CD14-positive monocyte (primary cell): ENCODE measurements around the gene CTSH. TPM values are rescaled to one million over a fixed set of nuclear protein-coding genes. Genes with fewer than 3 reads are reported as not detected.
"Not testable (repeated sequence)": the region's sequence is repeated elsewhere in the genome, so short reads cannot be mapped to it uniquely, and the experiment has no call there.

Source experiments
- DNase-seq, 3 donors: peaks; one replicate each; pipeline ENCODE4 v3.0.0-alpha.2; 2011 to 2022
- H2AFZ ChIP-seq: 2 replicates; pipeline ENCODE4 v1.6.0; 2012; ENCODE audit warnings: mild to moderate bottlenecking, low read depth, low read length, inconsistent platforms; ENCODE audit not compliant: insufficient read depth, poor library complexity, severe bottlenecking
- H3K27ac ChIP-seq, 2 donors: 1 replicate in 1 of 2; 2 replicates in 1 of 2; pipeline ENCODE4 v1.5.1; 2012 to 2013; ENCODE audit warnings: low read length in 2 of 2, control low read depth in 1 of 2, inconsistent platforms in 1 of 2, low read depth in 1 of 2, mild to moderate bottlenecking in 1 of 2
- H3K27me3 ChIP-seq, 2 donors: one replicate each; pipeline versions ENCODE4 v1.6.0 to v1.6.1; 2011 to 2013; ENCODE audit warnings: low read length in 2 of 2; ENCODE audit not compliant: control insufficient read depth in 2 of 2, insufficient read depth in 2 of 2
- H3K36me3 ChIP-seq, 2 donors: replicated peaks in 1 of 2; 1 replicate in 1 of 2; 2 replicates in 1 of 2; pipeline versions ENCODE4 v1.5.1 to v1.6.1; 2012 to 2013; ENCODE audit warnings: low read length in 2 of 2, control low read depth in 1 of 2, inconsistent platforms in 1 of 2, mild to moderate bottlenecking in 1 of 2; ENCODE audit not compliant: insufficient read depth in 2 of 2, control insufficient read depth in 1 of 2
- H3K4me1 ChIP-seq, 2 donors: 1 replicate in 1 of 2; 2 replicates in 1 of 2; pipeline versions ENCODE4 v1.5.1 to v1.6.1; 2012 to 2013; ENCODE audit warnings: low read length in 2 of 2, control low read depth in 1 of 2, inconsistent platforms in 1 of 2, mild to moderate bottlenecking in 1 of 2, moderate library complexity in 1 of 2; ENCODE audit not compliant: insufficient read depth in 2 of 2, control insufficient read depth in 1 of 2
- H3K4me2 ChIP-seq: replicated peaks from 2 replicates; pipeline ENCODE3; 2012; ENCODE audit warnings: low read length, moderate library complexity, mild to moderate bottlenecking; ENCODE audit not compliant: poor library complexity, severe bottlenecking; ENCODE audit errors: extremely low read depth
- H3K4me3 ChIP-seq, 3 experiments: fragments of 200-600 bp in 1 of 3; sonication (generic) in 1 of 3; replicated peaks in 1 of 3; 1 replicate in 2 of 3; 2 replicates in 1 of 3; pipeline ENCODE4 v1.5.1; 2011 to 2013; ENCODE audit warnings: low read length in 3 of 3, mild to moderate bottlenecking in 3 of 3, control low read depth in 2 of 3, low read depth in 2 of 3, inconsistent platforms in 1 of 3, moderate library complexity in 1 of 3
- H3K79me2 ChIP-seq: 2 replicates; pipeline ENCODE4 v1.6.0; 2012; ENCODE audit warnings: mild to moderate bottlenecking, control low read depth, inconsistent platforms, low read length, moderate library complexity; ENCODE audit not compliant: insufficient read depth
- H3K9ac ChIP-seq: 2 replicates; pipeline ENCODE4 v1.6.0; 2017; ENCODE audit warnings: low read length, mild to moderate bottlenecking; ENCODE audit not compliant: insufficient read depth, poor library complexity, severe bottlenecking
- H3K9me3 ChIP-seq, 2 donors: replicated peaks in 1 of 2; 1 replicate in 1 of 2; 2 replicates in 1 of 2; pipeline versions ENCODE4 v1.5.1 to v1.6.1; 2012 to 2013; ENCODE audit warnings: low read length in 2 of 2, control low read depth in 1 of 2; ENCODE audit not compliant: control insufficient read depth in 1 of 2, insufficient read depth in 1 of 2
- H4K20me1 ChIP-seq: 2 replicates; pipeline ENCODE4 v1.6.0; 2012; ENCODE audit warnings: mild to moderate bottlenecking, low read length, control low read depth, moderate library complexity; ENCODE audit not compliant: insufficient read depth
- H3K27ac Mint-ChIP-seq, 7 donors: one replicate each; pipeline ENCODE4 v1.8.0; 2020; ENCODE audit warnings: mild to moderate bottlenecking in 7 of 7, mixed read lengths in 7 of 7, moderate library complexity in 6 of 7, inconsistent platforms in 2 of 7
- H3K27me3 Mint-ChIP-seq, 3 donors: one replicate each; pipeline ENCODE4 v1.8.0; 2021 to 2022; ENCODE audit warnings: low read depth in 3 of 3, mild to moderate bottlenecking in 3 of 3, mixed read lengths in 3 of 3, moderate library complexity in 3 of 3, inconsistent platforms in 1 of 3
- H3K36me3 Mint-ChIP-seq, 2 donors: one replicate each; pipeline ENCODE4 v1.8.0; 2020; ENCODE audit warnings: mixed read lengths in 2 of 2, inconsistent platforms in 1 of 2, mild to moderate bottlenecking in 1 of 2
- H3K4me1 Mint-ChIP-seq: one replicate; pipeline ENCODE4 v1.8.0; 2020; ENCODE audit warnings: mild to moderate bottlenecking, mixed read lengths
- H3K4me3 Mint-ChIP-seq, 2 donors: one replicate each; pipeline ENCODE4 v1.8.0; 2020; ENCODE audit warnings: mild to moderate bottlenecking in 2 of 2, mixed read lengths in 2 of 2, moderate library complexity in 1 of 2
- H3K9me3 Mint-ChIP-seq, 7 donors: one replicate each; pipeline ENCODE4 v1.8.0; 2020 to 2022; ENCODE audit warnings: mixed read lengths in 7 of 7, mild to moderate bottlenecking in 6 of 7, moderate library complexity in 6 of 7, inconsistent platforms in 2 of 7
- CTCF ChIP-seq: fragments of 200-600 bp; IDR thresholded peaks from one replicate; pipeline ENCODE4 v1.8.0; 2022; ENCODE audit warnings: antibody characterized with exemption, mild to moderate bottlenecking
- WGBS: methylation state at CpG from one replicate; pipeline ENCODE4 v1.1.5; 2013; ENCODE audit warnings: missing lambda C conversion rate; ENCODE audit not compliant: insufficient coverage; 5-methylcytosine and 5-hydroxymethylcytosine counted together
- intact Hi-C, 2 donors: fragments of 100-400 bp; cut with micrococcal nuclease; formaldehyde crosslinking; loops; one replicate each; pipeline versions ENCODE4 v1.15.0 to v1.15.1; 2023
- polyA plus RNA-seq, 3 donors: library from polyadenylated mRNA; depleted of rRNA in 1 of 3; unstranded in 2 of 3; stranded (reverse) in 1 of 3; fragments of 300-500 nt in 2 of 3; fragments of >200 nt in 1 of 3; fragmentation: Illumina TruSeq in 2 of 3; gene quantifications; 1 replicate in 2 of 3; 2 replicates in 1 of 3; pipeline ENCODE4 v1.2.3, GENCODE V29; 2012 to 2021

Gene CTSH
- polyA plus RNA-seq, 3 donors, result 555 to 884 (median 756) TPM

GRCh38 chr15:78900819-78901533 lies 43.9 kb downstream of the CTSH start:
- H3K4me3 Mint-ChIP-seq, H3K9me3 Mint-ChIP-seq, H2AFZ ChIP-seq, H3K4me3 ChIP-seq, H3K9ac ChIP-seq, DNase-seq, H3K9me3 ChIP-seq, H3K4me2 ChIP-seq, H3K4me1 Mint-ChIP-seq, H3K27me3 Mint-ChIP-seq, intact Hi-C loops, H3K27ac ChIP-seq, H3K27me3 ChIP-seq, H3K4me1 ChIP-seq: not testable (repeated sequence)
- Mint-ChIP-seq H3K36me3 (peaks cover 85 to 99% of the 10 kb centered on the region in 2 donors), H3K27ac (peak overlapping the region in 4 of 7 donors; percentile 46 to 83 (median 58))
- WGBS, result 95% methylated on average over 3 of the region's 14 CpGs
- peaks cover 24% of the 10 kb centered on the region for H3K79me2 ChIP-seq
- peaks cover 87 to 100% of the 10 kb centered on the region in 2 donors for H3K36me3 ChIP-seq
- peaks cover 92% of the 10 kb centered on the region for H4K20me1 ChIP-seq

- H3K4me3 Mint-ChIP-seq, result no peak overlapping the region
- H3K4me1 Mint-ChIP-seq, result no peaks in the 10 kb centered on the region
Observed at GRCh38 chr15:78898540-78898939, 46.3 kb downstream of the CTSH start.

More at GRCh38 chr15:78898540-78898939, 46.3 kb downstream of the CTSH start:
- H4K20me1 ChIP-seq, result peaks cover 93% of the 10 kb centered on the region
- H3K27ac ChIP-seq, result no peak overlapping the region
- H3K4me3 ChIP-seq, result no peak overlapping the region
- WGBS, result 100% methylated on average over 1 of the region's 4 CpGs
- Mint-ChIP-seq H3K36me3 (peaks cover 83 to 99% of the 10 kb centered on the region in 2 donors), H3K9me3 (no peaks in the 10 kb centered on the region), H3K27ac (peak overlapping the region in 1 of 7 donors; percentile 48), H3K27me3 (no peaks in the 10 kb centered on the region)
- H3K9me3 ChIP-seq, result no peaks in the 10 kb centered on the region
- H3K27me3 ChIP-seq, result no peaks in the 10 kb centered on the region
- peaks cover 92 to 100% of the 10 kb centered on the region in 2 donors for H3K36me3 ChIP-seq
- H3K9ac ChIP-seq, result no peak overlapping the region
- no peaks in the 10 kb centered on the region for H3K4me1 ChIP-seq
- no peak overlapping the region for H2AFZ ChIP-seq
- intact Hi-C loops, result no loop called here
- DNase-seq, result no peak
- H3K79me2 ChIP-seq, result peaks cover 46% of the 10 kb centered on the region
- TF ChIP-seq CTCF, result no peak
- H3K4me2 ChIP-seq, result no peak overlapping the region
